Adrenal gland (tissue), 5 donors: ENCODE results near the gene MED22.

ENCODE experiments used
- CTCF ChIP-seq, 6 experiments: fragments of 450-650 bp in 4 of 6; fragments of 200-600 bp in 2 of 6; sonication (generic) in 1 of 6; IDR thresholded peaks; 1 replicate in 5 of 6; 2 replicates in 1 of 6; pipeline versions ENCODE4 v1.5.1 to v1.8.0; 2016 to 2021; ENCODE audit warnings: antibody characterized with exemption in 6 of 6, mild to moderate bottlenecking in 2 of 6, moderate library complexity in 1 of 6
- POLR2A ChIP-seq, 2 donors: fragments of 450-650 bp; IDR thresholded peaks; one replicate each; pipeline ENCODE4 v1.6.1; 2017; ENCODE audit warnings: antibody characterized with exemption in 2 of 2, mild to moderate bottlenecking in 2 of 2, moderate library complexity in 1 of 2
- donor health status: DM: no; HTN: no; CAD: no.

GRCh38 chr9:133347985-133348717 lies at the start of gene MED22, which contains the start of gene RPL7A:
- peak in 1 of 6 experiments; percentile 30 for TF ChIP-seq CTCF (IDR thresholded peaks at IDR 0.05)
- TF ChIP-seq POLR2A (IDR thresholded peaks at IDR 0.05): peak; percentile 87 to 92
